ENCODE results near the gene ZNF124.
"Not testable (repeated sequence)": the region's sequence is repeated elsewhere in the genome, so short reads cannot be mapped to it uniquely, and the experiment has no call there.

The ZNF124 gene

DNA sequence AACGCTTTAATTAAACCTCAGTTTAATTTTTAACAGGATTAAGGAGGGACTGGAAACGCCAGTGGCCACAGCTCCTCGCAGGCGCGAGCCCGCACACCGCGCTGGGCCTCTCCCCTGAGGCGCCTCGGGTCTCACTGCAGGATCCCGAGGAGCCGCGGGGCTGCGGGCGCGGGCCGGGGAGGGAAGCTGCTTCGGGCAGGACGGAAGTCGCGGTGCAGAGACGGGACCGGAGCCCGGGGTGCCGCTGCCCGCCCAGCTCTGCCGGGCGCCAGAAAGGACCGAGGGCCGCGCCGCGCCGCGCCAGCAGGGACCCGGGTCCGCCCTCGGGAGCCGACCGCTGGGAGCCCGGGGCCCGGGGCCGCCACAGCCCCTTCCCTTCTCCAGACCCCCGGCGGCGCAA lies 377 bp downstream of the ZNF124 start:
- not testable (repeated sequence) for DNase-seq

DNA sequence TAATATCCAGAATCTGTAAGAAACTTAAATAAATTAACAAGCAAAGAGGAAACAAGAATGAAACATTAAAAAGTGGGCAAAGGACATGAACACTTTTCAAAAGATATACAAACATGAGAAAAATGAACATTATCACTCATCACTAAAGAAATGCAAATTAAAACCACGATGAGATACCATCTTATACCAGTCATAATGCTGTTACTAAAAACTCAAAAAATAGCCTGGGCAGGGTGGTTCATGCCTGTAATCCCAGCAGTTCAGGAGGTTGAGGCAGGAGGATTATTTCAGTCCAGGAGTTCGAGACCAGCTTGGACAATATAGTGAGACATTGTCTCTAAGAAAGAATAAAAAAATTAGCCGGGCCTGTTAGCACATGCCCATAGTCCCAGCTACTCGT lies 6.1 kb downstream of the ZNF124 start:
- DNase-seq: no peak

DNA sequence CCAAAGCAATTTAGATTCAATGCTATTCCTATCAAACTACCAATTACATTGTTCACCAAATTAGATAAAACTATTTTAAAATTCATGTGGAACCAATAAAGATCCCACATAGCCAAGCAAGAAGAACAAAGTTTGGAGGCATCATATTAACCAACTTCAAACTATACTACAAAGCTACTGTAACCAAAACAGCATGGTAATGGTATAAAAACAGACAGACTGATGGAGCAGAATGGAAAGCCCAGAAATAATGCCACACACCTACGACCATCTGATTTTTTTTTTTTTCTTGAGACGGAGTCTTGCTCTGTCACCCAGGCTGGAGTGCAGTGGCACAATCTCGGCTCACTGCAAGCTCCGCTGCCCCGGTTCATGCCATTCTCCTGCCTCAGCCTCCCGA lies 7.1 kb downstream of the ZNF124 start:
- no peak for DNase-seq

DNA sequence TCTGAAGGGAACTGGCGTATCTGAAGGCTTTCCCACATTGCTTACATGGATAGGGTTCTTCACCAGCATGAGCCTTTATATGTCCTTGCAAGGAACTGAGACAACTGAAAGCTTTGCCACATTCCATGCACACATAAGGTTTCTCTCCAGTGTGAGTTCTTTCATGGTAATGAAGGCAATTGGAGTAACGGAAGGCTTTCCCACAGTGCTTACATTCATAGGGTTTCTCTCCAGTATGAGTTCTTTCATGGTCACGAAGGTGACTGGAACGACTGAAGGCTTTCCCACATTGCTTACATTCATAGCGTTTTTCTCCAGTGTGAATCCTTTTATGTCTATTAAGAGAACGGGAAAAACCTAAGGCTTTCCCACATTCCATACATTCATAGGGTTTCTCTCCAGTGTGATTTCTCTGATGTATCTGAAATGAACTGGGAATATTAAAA lies 15.0 kb downstream of the ZNF124 start:
- DNase-seq: no peak

DNA sequence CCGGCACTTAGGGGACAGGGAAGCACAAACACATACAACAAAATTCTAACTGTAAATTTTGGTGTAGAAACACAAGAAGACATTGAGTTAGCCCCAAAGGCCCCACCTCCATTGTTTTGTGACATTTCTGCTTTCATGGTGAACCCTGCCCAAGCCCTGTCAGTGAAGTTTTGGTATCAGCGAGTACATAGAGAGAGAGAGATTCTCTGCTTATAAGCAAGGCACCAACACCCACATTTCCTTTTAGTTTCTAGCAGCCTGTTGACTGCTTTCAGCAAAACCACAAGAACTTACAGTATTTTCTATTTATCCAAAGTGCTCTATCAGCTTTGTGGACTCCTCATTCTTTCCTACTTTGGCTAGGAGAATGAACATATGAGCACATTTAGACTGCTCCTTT lies 24.0 kb downstream of the ZNF124 start:
- DNase-seq: no peak

DNA sequence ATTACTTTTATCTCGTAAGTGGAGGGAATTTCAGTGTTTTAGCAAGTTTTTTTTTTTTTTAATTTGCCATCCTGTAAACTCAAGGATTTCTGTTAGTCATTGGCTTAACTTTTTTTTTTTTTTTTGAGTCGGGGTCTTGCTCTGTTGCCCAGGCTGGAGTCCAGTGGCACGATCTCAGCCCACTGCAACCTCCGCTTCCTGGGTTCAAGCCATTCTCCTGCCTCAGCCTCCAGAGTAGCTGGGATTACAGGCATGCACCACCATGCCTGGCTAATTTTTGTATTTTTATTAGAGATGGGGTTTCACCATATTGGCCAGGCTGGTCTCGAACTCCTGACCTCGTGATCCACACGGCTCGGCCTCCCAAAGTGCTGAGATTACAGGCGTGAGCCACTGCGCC lies 24.7 kb downstream of the ZNF124 start:
- not testable (repeated sequence) for DNase-seq

DNA sequence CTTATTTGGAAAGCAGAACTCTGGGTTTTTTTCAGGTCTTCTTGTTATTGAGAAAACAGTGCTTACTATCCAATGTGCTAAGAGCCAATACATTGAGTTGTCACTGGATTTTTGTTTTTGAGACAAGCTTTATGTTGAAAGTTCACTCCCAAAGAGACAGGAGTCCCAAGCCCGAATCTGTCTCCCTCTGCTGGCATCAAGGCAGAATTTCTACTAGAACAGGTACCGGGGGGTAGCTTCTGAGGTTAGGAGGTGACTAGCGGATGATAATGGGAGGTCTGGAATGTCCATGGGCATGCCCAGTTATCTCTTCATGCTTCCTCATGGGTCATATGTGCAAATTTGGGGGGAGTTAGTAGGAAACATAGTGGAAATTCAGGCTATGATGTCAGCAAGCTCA lies 25.1 kb downstream of the ZNF124 start:
- DNase-seq: no peak

DNA sequence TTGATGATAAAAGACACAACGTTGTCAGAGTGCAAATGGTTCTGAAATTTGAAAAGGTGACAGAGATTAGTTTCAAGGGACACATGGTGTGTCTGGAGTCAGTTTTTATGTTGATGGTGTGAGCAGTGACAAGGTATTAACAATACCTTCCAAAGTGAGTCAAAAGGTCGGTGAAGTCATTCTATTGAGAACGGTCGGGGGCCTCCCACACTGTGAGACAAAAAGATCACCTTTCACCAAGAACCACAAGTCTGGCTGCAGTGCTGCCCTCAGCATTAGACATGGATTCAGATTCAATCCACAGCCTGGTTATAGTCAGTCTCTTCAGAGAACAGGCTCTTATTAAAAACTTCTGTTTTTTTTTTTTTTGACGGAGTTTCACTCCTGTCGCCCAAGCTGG lies 26.5 kb downstream of the ZNF124 start:
- no peak for DNase-seq

DNA sequence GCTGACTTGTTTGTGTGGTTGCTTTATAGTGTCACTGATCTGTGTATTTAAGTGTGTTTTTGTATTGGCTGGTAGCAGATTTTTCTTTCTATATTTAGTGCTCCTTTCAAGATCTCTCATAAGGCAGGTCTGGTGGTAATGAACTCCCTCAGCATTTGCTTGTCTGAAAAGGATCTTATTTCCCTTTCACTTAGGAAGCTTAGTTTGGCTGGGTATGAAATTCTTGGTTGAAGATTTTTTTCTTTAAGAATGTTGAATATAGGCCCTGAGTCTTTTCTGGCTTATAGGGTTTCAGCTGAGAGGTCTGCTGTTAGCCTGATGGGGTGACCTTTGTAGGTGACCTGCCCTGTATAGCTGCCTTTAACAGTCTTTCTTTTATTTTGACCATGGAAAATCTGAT lies 32.3 kb downstream of the ZNF124 start:
- not testable (repeated sequence) for DNase-seq

DNA sequence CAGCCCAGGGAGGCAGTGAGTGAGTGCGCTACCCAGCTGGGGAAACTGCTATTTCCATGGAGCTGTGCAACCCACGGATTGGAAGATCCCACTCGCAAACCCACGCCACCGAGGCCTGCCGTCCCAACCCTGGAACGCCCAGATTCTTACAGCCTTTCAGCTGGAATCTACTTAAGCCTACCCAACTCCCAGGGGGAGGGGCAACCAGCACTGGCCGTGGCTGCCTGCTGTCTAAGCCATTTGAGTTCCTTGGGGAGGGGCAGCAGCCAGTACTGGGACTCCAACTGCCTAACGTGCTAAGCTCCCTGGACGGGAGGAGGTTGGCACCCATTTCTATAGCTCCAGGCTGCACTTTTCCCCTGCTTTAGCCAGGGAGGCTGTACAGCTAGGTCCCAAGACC lies 40.6 kb downstream of the ZNF124 start:
- no peak for DNase-seq

DNA sequence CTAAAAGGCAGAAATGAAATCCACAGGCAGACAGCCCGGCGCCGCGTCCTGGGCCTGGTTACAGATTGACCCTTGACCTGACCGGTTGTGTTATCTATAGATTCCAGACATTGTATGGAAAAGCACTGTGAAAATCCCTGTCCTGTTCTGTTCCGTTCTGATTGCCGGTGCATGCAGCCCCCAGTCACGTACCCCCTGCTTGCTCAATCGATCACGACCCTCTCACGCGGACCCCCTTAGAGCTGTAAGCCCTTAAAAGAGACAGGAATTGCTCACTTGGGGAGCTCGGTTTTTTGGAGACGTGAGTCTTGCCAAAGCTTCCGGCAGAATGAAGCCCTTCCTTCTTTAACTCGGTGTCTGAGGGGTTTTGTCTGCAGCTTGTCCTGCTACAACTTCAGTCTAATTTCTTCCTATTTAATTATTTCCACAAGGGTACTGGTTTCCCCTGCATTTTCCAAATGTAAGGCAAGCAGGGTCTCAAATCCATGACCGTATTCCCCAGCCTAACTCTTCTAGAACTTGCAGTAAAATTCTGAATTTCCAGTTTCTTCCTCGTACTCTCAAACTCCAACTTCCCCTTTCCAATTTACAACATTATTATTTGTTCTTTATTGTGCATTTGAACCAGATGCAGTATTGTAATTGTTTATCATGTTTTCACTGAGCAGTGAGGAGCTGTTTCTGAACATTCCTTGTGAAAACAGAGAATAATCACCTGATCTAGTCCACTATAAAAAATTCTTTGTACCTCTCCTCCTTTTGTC lies 44.1 kb downstream of the ZNF124 start:
- DNase-seq: not testable (repeated sequence)

DNA sequence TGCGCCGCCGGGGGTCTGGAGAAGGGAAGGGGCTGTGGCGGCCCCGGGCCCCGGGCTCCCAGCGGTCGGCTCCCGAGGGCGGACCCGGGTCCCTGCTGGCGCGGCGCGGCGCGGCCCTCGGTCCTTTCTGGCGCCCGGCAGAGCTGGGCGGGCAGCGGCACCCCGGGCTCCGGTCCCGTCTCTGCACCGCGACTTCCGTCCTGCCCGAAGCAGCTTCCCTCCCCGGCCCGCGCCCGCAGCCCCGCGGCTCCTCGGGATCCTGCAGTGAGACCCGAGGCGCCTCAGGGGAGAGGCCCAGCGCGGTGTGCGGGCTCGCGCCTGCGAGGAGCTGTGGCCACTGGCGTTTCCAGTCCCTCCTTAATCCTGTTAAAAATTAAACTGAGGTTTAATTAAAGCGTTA lies 45.2 kb downstream of the ZNF124 start:
- not testable (repeated sequence) for DNase-seq

DNA sequence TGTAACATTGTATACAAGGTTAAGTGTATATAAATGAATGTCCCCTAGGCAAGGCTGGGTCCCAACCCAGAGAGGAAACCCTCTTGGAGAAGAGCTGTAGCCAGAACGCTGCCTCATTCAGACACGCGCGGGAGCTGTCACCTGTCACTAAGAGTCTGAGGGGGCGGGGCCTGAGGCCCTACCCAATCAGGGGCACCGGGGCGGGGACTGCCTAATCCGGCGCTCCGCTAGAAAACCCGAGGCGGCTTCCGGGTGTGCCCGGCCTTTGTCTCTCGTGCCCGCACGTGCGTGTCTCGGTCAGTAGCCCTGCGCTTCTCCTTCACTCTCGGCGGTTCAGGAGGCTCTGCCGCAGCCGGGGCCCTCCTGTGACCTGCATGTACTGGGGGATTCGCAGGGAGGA lies 45.7 kb downstream of the ZNF124 start:
- not testable (repeated sequence) for DNase-seq

DNA sequence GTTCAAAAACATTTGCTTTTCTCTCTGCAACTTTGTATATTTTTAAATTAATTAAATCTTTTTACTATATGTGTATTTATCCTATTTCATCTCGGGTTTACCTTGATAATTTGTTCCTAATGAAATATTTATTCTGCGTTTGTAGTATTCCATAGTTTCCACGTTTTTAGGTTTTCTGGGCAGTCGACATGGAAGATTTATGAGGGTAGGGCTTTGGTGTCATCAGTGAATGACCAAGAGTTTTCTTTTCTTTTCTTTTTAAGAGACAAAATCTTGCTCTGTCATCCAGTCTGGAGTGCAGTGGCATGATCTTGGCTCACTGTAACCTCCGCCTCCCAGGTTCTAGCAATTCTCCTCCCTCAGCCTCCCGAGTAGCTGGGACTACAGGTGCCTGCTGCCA lies 50.4 kb downstream of the ZNF124 start:
- DNase-seq: no peak

DNA sequence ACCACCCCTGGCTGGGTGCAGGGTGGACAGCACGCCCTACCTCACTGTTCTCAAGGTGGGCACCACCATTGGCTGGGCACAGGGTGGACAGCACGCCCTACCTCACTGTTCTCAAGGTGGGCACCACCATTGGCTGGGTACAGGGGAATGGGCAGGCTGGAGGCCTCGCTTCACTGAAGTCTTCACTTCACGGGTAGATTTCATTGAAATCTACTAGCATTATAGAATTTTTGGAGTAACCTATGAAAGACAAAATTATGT lies 51.5 kb downstream of the ZNF124 start:
- not testable (repeated sequence) for DNase-seq

DNA sequence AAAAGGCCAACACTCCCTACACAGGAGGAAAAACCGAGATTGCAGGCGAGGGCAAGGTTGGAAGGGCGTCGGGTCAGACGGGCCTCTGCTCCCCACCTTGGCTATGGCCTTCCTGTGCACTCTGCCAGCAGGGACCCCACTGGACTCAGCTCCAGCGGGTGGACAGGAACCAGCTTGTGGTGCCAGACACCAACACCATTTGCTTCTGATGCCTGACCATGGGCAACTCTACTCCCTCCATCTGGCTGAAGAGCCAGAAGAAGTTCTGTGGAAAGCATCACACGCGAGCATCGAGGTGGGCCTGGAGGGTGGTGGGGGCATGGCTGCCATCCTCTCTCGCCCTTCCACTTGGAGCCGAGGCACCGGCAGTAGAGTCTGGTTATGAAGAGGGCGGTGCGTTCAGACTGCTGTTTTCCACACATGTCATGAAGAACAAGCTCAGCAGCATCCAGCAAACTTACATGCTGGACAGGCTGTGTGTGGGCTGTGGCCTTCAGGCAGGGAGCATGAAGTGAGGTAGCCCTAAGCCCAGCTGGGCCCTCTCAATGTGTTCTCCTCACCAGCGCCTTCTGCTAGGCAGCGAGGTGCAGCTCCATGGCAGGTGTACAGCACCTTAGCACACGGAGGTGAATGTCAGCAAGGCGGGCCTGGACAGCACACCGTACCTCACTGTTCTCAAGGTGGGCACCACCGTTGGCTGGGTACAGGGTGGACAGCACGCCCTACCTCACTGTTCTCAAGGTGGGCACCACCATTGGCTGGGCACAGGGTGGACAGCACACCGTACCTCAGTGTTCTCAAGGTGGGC lies 52.0 kb downstream of the ZNF124 start:
- no peak for DNase-seq

DNA sequence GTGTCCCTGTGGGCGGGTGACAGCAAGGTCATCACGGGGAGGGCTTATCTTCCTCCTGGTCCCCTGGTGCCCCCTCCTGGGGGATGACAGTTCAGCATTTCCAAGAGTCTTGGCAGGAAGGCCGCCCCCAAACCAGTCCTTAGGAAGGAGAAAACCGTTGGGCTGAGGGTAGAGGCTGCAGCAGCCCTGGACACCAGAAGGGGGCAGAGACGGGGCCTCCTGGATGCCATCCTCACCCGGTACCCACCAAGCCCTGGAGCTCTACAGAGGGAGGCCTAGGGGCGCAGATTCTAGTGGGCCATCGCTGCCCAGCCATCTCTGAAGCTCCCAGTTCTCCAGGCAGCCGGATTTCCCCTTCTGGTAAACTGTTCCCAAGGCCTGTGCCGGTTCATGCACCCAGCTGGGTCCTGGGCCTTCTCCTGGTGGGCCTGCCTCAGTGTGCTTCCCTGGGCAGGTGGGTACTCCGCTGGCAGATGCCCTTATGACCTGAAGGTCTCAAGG lies 52.8 kb downstream of the ZNF124 start:
- peak; percentile 25 for DNase-seq

DNA sequence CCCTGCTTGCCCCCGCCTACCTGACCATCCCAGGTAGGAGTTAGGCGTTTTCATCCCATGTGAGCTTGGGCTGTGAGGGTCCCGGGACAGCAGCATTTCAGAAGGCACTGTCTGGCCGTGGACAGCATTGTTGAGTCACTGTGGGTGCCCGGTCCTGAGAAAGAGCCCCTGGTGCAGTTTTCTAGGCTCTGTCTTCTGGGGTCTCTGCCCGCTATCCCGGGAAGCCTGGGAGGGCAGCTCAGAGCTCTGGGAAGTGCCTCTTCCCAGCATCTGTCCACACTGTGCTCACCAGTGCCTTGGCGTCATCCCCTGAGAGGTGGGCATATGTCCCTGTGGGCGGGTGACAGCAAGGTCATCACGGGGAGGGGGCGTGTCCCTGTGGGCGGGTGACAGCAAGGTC lies 56.3 kb downstream of the ZNF124 start:
- DNase-seq: no peak

DNA sequence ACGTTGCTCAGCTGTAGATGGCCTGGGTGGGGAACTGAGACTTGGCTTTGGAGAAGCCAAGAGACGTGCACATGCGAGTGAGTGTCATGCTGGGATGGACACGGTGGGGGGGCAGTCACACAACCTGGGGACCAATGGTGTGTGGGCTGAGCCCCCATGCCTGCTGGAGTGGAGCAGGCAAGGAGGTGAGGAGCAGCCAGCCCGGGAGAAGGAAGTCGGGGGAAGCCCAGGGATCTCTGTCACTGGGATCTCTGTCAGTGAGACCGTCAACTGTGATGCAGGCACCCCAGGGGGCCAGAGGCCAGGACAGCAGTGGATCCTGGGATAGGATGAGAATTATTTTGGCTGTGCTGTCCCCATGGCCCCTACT lies 56.7 kb downstream of the ZNF124 start:
- DNase-seq: no peak

DNA sequence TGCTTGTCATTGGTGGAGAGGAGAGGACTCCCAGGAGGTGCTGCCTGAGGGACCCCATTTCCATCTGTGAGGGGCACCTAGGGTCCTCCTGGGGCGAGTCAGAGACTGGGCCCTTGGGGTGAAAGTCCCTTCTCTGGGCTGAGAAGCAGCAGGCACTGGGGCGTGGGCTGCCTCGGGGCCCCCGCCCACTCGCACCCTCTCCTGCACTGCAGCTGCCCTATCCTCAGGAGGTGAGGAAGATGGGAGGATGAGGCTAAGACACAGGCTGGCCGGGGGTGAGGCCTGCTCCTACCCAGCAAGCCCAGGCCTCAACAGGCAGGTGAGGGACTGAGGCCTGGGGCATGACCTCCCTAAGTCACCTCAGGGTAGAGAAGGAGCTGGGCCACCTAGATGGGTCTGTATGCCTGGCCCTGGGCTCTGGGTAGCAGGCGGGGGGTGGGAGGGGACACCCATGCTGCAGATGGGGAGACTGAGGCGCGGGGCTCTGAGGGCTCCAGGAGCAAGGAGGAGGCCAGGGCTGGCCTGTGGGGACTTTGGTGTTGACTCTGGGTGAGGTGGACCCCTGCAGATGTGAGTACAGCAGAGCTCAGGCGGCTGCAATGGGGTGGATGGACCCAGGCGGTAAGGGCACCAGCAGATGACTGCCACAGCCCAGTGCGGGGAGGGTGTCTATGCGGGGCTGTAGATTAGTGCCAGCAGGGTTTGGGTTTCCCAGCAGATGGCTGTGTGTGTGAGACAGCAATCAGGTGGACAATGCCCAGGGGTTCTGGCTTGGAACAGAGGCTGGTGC lies 57.3 kb downstream of the ZNF124 start:
- no peak for DNase-seq

DNA sequence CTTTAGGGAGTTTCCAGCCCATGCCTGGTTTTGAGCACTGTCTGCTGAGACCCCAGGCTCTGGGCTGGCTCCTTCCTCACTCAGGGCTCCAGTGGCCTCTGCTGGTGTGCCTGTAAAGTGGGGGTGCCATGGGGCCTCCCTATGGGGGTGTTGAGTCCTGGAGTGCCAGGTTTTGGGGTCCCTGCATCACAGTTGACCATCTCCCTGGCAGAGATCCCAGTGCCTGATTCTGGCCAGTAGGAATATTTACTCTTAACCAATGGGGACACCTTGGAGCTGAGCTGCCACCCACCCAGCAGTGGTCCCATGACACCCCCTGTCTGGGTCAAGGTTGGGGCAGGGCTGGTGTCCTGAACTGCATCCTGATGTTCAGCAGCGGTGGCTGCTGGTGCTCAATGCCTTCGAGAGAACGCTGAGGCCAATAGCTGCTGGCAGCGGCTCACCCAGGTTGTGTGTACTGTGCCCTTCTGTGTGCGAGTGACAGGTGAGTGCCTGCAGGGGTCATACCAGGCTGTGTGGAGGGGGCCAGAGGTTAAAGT lies 58.0 kb downstream of the ZNF124 start:
- no peak for DNase-seq

DNA sequence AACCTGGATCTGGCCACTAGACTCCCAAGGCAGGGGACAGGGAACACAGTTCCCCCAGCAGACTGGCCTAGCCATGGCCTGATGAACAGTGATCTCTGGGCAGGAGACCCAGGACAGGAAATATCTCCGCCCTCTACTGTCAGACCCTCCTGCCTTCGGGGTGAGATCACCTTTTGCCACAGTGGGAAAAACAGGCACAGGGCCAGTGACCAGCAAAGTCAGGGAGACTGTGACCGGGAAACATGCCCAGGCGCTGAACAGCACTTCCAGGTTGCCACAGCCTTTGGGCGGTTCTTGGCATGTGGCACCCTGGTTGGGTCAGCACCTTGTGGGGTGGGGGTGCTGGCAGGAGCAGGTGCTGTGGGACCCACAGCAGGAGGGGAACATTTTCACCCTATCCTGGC lies 58.7 kb downstream of the ZNF124 start:
- DNase-seq: no peak

DNA sequence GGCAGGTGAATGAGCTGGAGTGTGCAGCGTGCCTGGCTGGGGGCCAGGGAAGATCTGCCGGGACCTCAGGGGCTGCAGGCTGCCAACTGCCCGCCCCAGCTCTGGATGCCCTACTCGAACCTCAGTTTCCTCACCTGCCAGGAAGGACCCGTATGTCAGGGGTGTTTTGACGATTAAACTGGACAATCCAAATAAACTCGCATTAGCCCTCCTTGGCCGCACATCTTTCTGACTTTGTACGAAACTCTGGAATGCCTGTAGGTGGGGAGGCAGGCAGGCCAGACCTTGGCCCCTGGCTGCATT lies 59.4 kb downstream of the ZNF124 start:
- DNase-seq: no peak
